NCI-H128 (cell line): Measurements from ENCODE around the gene PCDHB9.
"Not testable (repeated sequence)": the region's sequence is repeated elsewhere in the genome, so short reads cannot be mapped to it uniquely, and the experiment has no call there.

ENCODE experiments used
- DNase-seq: peaks from one replicate; lab custom pipeline; 2025; ENCODE audit not compliant: unreplicated experiment; lab: John Stamatoyannopoulos, UW

Gene PCDHB9

GRCh38 chr5:141186897-141187512 is at the start of gene PCDHB9:
Gene PCDHB9 (plus strand): TSS chr5:141187161. CDS start chr5:141187319, 158 bp downstream.
- DNase-seq = no peak

GRCh38 chr5:141137346-141137745 is 49.6 kb upstream of the PCDHB9 start:
- DNase-seq = not testable (repeated sequence)

GRCh38 chr5:141149812-141150211 is 37.1 kb upstream of the PCDHB9 start, which contains the start of gene PCDHB6:
Gene PCDHB6 (plus strand): TSS chr5:141150057. CDS start chr5:141150258, 201 bp downstream.
- DNase-seq = no peak

- DNase-seq = no peak
Observed at GRCh38 chr5:141150224-141150992, 36.6 kb upstream of the PCDHB9 start.

- DNase-seq = no peak
Observed at GRCh38 chr5:141150993-141151325, 36.0 kb upstream of the PCDHB9 start.

GRCh38 chr5:141151632-141152031 is 35.3 kb upstream of the PCDHB9 start:
- DNase-seq = not testable (repeated sequence)

GRCh38 chr5:141152096-141152495 is 34.9 kb upstream of the PCDHB9 start:
- not testable (repeated sequence) for DNase-seq

GRCh38 chr5:141155540-141156374 is 31.2 kb upstream of the PCDHB9 start:
- DNase-seq = no peak

- not testable (repeated sequence) for DNase-seq
Observed at GRCh38 chr5:141157356-141157755, 29.6 kb upstream of the PCDHB9 start.

- DNase-seq = not testable (repeated sequence)
Observed at GRCh38 chr5:141157901-141158300, 29.1 kb upstream of the PCDHB9 start.

GRCh38 chr5:141172381-141173204 is 14.4 kb upstream of the PCDHB9 start, which contains the start of gene PCDHB7:
Gene PCDHB7 (plus strand): TSS chr5:141172644. CDS start chr5:141172836, 192 bp downstream.
- DNase-seq = no peak

GRCh38 chr5:141174291-141175104 is 12.5 kb upstream of the PCDHB9 start:
- DNase-seq = not testable (repeated sequence)

GRCh38 chr5:141175933-141176332 is 11.0 kb upstream of the PCDHB9 start:
- no peak for DNase-seq

- DNase-seq = not testable (repeated sequence)
Observed at GRCh38 chr5:141177577-141178191, 9.3 kb upstream of the PCDHB9 start, which contains the start of gene PCDHB8. Gene PCDHB8 (plus strand): TSS chr5:141177790. CDS start chr5:141178035, 245 bp downstream.

- DNase-seq = not testable (repeated sequence)
Observed at GRCh38 chr5:141179371-141179770, 7.6 kb upstream of the PCDHB9 start.

- DNase-seq = not testable (repeated sequence)
Observed at GRCh38 chr5:141179876-141180275, 7.1 kb upstream of the PCDHB9 start.

GRCh38 chr5:141180313-141180712 is 6.6 kb upstream of the PCDHB9 start:
- DNase-seq = no peak

GRCh38 chr5:141182248-141182647 is 4.7 kb upstream of the PCDHB9 start, which contains the start of gene PCDHB16:
Gene PCDHB16 (plus strand): TSS chr5:141182387. CDS start chr5:141182560, 173 bp downstream.
- no peak for DNase-seq
